ENCODE results near the gene CPAMD8.

GRCh38 chr19:17006579-17006978, 20.0 kb downstream of the CPAMD8 start:
- no peak for TF ChIP-seq CTCF (IDR thresholded peaks at IDR 0.05)
- no peak for TF ChIP-seq POLR2A (IDR thresholded peaks at IDR 0.05)

Data from body of pancreas (tissue), 4 donors.